Upper lobe of right lung (tissue), 1 donor: Measurements from ENCODE around the gene TTBK1. TPM values are rescaled to one million over a fixed set of nuclear protein-coding genes. Genes with fewer than 3 reads are reported as not detected.

Experiments used
- ATAC-seq: fragments of 200-7000 bp; cut with Tn5 transposase; one replicate; pipeline ENCODE4 v1.9.1; 2020; ENCODE audit warnings: mild to moderate bottlenecking, moderate library complexity
- DNase-seq: peaks from one replicate; pipeline ENCODE4 v3.0.0-alpha.2; 2020
- H3K27ac ChIP-seq: fragments of 200-600 bp; one replicate; pipeline ENCODE4 v1.8.0; 2022
- H3K27me3 ChIP-seq: fragments of 200-600 bp; one replicate; pipeline ENCODE4 v1.8.0; 2022; ENCODE audit warnings: mild to moderate bottlenecking
- H3K36me3 ChIP-seq: fragments of 200-600 bp; one replicate; pipeline ENCODE4 v1.8.0; 2022
- H3K4me1 ChIP-seq: fragments of 200-600 bp; one replicate; pipeline ENCODE4 v1.8.0; 2022
- H3K4me3 ChIP-seq: fragments of 200-600 bp; one replicate; pipeline ENCODE4 v1.8.0; 2022; ENCODE audit warnings: mild to moderate bottlenecking
- H3K9me3 ChIP-seq: fragments of 200-600 bp; one replicate; pipeline ENCODE4 v1.8.0; 2022
- intact Hi-C: fragments of 100-400 bp; cut with DNase I; formaldehyde crosslinking; loops from one replicate; pipeline ENCODE4 v1.11.0; 2022
- long read RNA-seq: library from polyadenylated mRNA; unstranded; transcript quantifications from one replicate; pipeline ENCODE4 v2.0.0, GENCODE V29; 2021
- total RNA-seq: library from RNA; stranded (reverse); fragmentation: NEBNext Ultra II Directional; extraction: Animal tissue kit (Norgen Biotek cat#: 25700); gene quantifications from one replicate; pipeline ENCODE4 v1.2.1, GENCODE V29; 2021
- TF ChIP-seq, protein P1 (sequence below): fragments of 200-600 bp; IDR thresholded peaks from one replicate; pipeline ENCODE4 v1.8.0; 2022; ENCODE audit warnings: antibody characterized with exemption
- donor health status: DM: no; HTN: yes; CAD: no; lungs with severe emphysema.

The TTBK1 gene
- total RNA-seq: 0.17 TPM
- long read RNA-seq: 0 reads

- ATAC-seq: no peak
- intact Hi-C loops: no loop called here
Measured at GRCh38 chr6:43242908-43243663, at the start of gene TTBK1. Gene TTBK1 (plus strand): TSS chr6:43243481. CDS start chr6:43246661, 3,180 bp downstream.

GRCh38 chr6:43193929-43194328 is 49.4 kb upstream of the TTBK1 start:
- peaks cover 64% of the 10 kb centered on the region for H3K36me3 ChIP-seq
- H3K4me3 ChIP-seq: no peak overlapping the region
- H3K4me1 ChIP-seq: no peaks in the 10 kb centered on the region
- H3K27me3 ChIP-seq: no peaks in the 10 kb centered on the region
- DNase-seq (no peak), ATAC-seq (no peak)
- intact Hi-C loops: no loop called here
- no peak overlapping the region for H3K27ac ChIP-seq
- TF ChIP-seq, protein P1, sequence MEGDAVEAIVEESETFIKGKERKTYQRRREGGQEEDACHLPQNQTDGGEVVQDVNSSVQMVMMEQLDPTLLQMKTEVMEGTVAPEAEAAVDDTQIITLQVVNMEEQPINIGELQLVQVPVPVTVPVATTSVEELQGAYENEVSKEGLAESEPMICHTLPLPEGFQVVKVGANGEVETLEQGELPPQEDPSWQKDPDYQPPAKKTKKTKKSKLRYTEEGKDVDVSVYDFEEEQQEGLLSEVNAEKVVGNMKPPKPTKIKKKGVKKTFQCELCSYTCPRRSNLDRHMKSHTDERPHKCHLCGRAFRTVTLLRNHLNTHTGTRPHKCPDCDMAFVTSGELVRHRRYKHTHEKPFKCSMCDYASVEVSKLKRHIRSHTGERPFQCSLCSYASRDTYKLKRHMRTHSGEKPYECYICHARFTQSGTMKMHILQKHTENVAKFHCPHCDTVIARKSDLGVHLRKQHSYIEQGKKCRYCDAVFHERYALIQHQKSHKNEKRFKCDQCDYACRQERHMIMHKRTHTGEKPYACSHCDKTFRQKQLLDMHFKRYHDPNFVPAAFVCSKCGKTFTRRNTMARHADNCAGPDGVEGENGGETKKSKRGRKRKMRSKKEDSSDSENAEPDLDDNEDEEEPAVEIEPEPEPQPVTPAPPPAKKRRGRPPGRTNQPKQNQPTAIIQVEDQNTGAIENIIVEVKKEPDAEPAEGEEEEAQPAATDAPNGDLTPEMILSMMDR: no peak
- no peaks in the 10 kb centered on the region for H3K9me3 ChIP-seq

More at GRCh38 chr6:43242908-43243663, at the start of gene TTBK1:
- TF ChIP-seq, protein P1: no peak
- no peaks in the 10 kb centered on the region for H3K9me3 ChIP-seq
- H3K4me3 ChIP-seq: no peak within 1 kb of the TSS
- peaks cover 35% of the 10 kb centered on the region for H3K27me3 ChIP-seq
- H3K36me3 ChIP-seq: no peaks in the 10 kb centered on the region
- no peak within 1 kb of the TSS for H3K27ac ChIP-seq
- DNase-seq: no peak
- H3K4me1 ChIP-seq: no peaks in the 10 kb centered on the region

DNA sequence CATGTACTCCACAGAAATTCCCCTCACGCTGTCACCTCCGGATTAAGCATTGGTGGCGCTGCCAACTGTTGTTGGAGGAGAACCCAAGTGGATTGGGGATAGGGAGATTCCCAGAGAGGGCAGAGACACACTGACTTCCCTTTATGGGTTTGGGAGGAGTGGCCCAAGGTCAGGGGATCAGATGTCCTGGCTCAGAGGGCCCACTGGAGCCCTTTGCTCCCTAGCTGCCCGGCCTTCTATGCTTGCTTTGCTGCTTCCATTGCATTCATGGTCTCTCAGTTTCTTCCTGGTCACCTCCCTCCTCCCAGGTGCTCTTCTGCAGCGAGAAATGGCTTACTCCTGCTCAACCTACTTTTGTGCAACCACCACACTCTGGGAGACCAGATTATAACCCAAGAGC is 46.9 kb upstream of the TTBK1 start:
- H3K36me3 ChIP-seq: peaks cover 73% of the 10 kb centered on the region
- H3K4me1 ChIP-seq: no peaks in the 10 kb centered on the region
- no peaks in the 10 kb centered on the region for H3K27me3 ChIP-seq
- intact Hi-C loops: no loop called here
- ATAC-seq (no peak), DNase-seq (no peak)
- TF ChIP-seq, protein P1: no peak
- H3K9me3 ChIP-seq: no peaks in the 10 kb centered on the region
- H3K27ac ChIP-seq: no peak overlapping the region
- H3K4me3 ChIP-seq: no peak overlapping the region

DNA sequence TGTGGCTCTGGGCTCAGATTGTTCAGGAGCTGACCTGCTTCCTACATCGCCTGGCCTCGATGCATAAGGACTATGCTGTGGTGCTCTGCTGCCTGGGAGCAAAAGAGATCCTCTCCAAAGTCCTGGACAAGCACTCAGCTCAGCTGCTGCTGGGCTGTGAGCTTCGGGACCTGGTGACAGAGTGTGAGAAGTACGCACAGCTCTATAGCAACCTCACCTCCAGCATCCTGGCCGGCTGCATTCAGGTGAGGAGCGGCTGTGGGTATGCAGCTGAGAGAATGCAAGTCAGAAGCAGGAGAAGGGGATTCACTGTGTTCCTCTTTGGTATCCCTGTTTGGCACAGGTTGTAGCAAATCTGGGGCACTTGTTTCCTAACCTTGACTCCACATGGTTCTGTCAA is 43.4 kb upstream of the TTBK1 start:
- peaks cover 53% of the 10 kb centered on the region for H3K36me3 ChIP-seq
- ATAC-seq (no peak), DNase-seq (no peak)

GRCh38 chr6:43200541-43200940 is 42.7 kb upstream of the TTBK1 start:
- Histone ChIP-seq H3K4me1 (no peaks in the 10 kb centered on the region), H3K4me3 (no peak overlapping the region), H3K27ac (no peak overlapping the region), H3K36me3 (peaks cover 51% of the 10 kb centered on the region), H3K27me3 (no peaks in the 10 kb centered on the region), H3K9me3 (no peaks in the 10 kb centered on the region)
- intact Hi-C loops: no loop called here
- ATAC-seq (no peak), DNase-seq (peak; percentile 48)
- TF ChIP-seq, protein P1: no peak

More for the DNA sequence above, 43.4 kb upstream of the TTBK1 start:
- Histone ChIP-seq H3K27ac (no peak overlapping the region), H3K9me3 (no peaks in the 10 kb centered on the region), H3K27me3 (no peaks in the 10 kb centered on the region), H3K4me1 (no peaks in the 10 kb centered on the region), H3K4me3 (no peak overlapping the region)
- TF ChIP-seq, protein P1: no peak
- intact Hi-C loops: no loop called here
